Measurements from ENCODE around the gene HSPBP1. TPM values are rescaled to one million over a fixed set of nuclear protein-coding genes. Genes with fewer than 3 reads are reported as not detected.

The HSPBP1 gene
- polyA plus RNA-seq, 3 donors from 2014 or later, result 42.6 to 46.7 (median 46.3) TPM

- Mint-ChIP-seq H3K4me1 (peaks cover 11 to 12% of the 10 kb centered on the region in 2 donors), H3K27me3 (ENCODE audit: low read depth in 3 of 3) (peaks cover 5 to 9% (median 5%) of the 10 kb centered on the region in 3 donors), H3K4me3 (peak overlapping the region in 4 of 5 donors; percentile 87 to 92 (median 90)), H3K27ac (peak overlapping the region in 1 of 6 donors; percentile 92), H3K9me3 (no peaks in the 10 kb centered on the region), H3K36me3 (no peaks in the 10 kb centered on the region)
- no peak for DNase-seq
Measured at GRCh38 chr19:55300886-55301458, 21.1 kb upstream of the HSPBP1 start.

DNA sequence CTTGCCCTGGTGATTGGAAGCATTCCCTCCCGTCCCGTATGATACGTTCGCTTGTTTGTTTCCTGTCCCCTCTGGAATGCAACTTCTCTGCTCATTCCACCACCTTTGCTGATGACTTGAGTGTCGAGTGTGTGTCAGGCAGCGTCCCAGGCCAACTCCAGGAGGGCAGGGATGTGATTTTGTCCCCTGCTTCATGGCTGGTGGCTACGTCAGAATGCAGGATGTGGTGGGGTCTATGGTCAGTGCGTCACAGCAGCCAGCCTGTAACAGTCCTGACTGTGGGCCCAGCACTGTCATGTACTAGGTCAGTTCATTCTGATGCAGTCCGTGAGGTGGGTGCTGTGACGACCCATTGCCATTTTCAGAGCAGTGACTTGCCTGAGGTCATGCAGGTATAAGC lies 20.1 kb upstream of the HSPBP1 start:
- H3K4me1 Mint-ChIP-seq, result peaks cover 11 to 12% of the 10 kb centered on the region in 2 donors
- DNase-seq, result no peak
- H3K27ac Mint-ChIP-seq, result no peak overlapping the region
- no peaks in the 10 kb centered on the region for H3K36me3 Mint-ChIP-seq
- H3K9me3 Mint-ChIP-seq, result no peaks in the 10 kb centered on the region
- H3K27me3 Mint-ChIP-seq (ENCODE audit: low read depth in 3 of 3), result peaks cover 3 to 9% (median 5%) of the 10 kb centered on the region in 3 donors
- H3K4me3 Mint-ChIP-seq, result no peak overlapping the region

- Mint-ChIP-seq H3K4me3 (no peak overlapping the region), H3K9me3 (no peaks in the 10 kb centered on the region), H3K27ac (no peak overlapping the region), H3K4me1 (peaks cover 10 to 11% of the 10 kb centered on the region in 2 donors), H3K27me3 (ENCODE audit: low read depth in 3 of 3) (peaks cover 3 to 10% (median 5%) of the 10 kb centered on the region in 3 donors), H3K36me3 (no peaks in the 10 kb centered on the region)
- DNase-seq, result no peak
Measured at GRCh38 chr19:55297267-55297666, 17.4 kb upstream of the HSPBP1 start.

DNA sequence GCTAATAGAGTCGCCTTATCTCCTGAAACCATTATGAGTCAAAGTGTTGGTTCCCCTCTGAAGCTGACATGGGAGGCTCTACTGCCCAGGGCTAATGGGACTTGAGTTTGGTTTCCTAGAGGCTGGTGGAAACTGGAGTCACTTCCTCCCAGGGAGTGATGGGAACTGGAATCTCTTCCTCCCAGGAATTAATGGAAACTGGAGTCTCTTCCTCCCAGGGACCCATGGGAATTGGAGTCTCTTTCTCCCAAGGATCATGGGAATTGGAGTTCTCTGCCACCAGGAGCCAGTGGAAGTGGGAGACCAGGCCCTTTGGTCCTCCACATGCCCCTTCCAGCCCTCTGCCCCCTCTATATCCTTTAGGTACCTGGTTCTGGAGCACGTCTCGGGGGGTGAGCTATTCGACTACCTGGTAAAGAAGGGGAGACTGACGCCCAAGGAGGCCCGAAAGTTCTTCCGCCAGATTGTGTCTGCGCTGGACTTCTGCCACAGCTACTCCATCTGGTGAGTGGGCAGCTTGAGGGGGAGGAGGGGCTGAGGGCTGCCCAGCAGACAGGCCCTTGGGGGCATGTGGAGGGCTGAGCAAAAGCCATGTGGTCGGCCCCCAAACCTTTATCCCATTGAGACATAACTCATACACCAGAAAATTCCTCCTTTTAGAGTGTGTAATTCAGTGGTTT lies 9.3 kb upstream of the HSPBP1 start:
- peaks cover 0 to 3% (median 3%) of the 10 kb centered on the region in 3 donors for H3K27me3 Mint-ChIP-seq (ENCODE audit: low read depth in 3 of 3)
- H3K4me3 Mint-ChIP-seq, result no peak overlapping the region
- no peaks in the 10 kb centered on the region for H3K36me3 Mint-ChIP-seq
- peaks cover 9 to 11% of the 10 kb centered on the region in 2 donors for H3K4me1 Mint-ChIP-seq
- H3K27ac Mint-ChIP-seq, result no peak overlapping the region
- H3K9me3 Mint-ChIP-seq, result no peaks in the 10 kb centered on the region
- DNase-seq, result no peak

- no peak for DNase-seq
- Mint-ChIP-seq H3K27me3 (ENCODE audit: low read depth in 3 of 3) (peaks cover 5 to 8% (median 7%) of the 10 kb centered on the region in 3 donors), H3K36me3 (no peaks in the 10 kb centered on the region), H3K4me3 (no peak overlapping the region), H3K9me3 (no peaks in the 10 kb centered on the region), H3K4me1 (peaks cover 9 to 20% of the 10 kb centered on the region in 2 donors), H3K27ac (no peak overlapping the region)
Measured at GRCh38 chr19:55287361-55288079, 7.6 kb upstream of the HSPBP1 start.

GRCh38 chr19:55285229-55285890 lies 5.5 kb upstream of the HSPBP1 start:
- no peaks in the 10 kb centered on the region for H3K9me3 Mint-ChIP-seq
- DNase-seq, result no peak
- no peaks in the 10 kb centered on the region for H3K36me3 Mint-ChIP-seq
- peaks cover 7 to 12% (median 12%) of the 10 kb centered on the region in 3 donors for H3K27me3 Mint-ChIP-seq (ENCODE audit: low read depth in 3 of 3)
- peak overlapping the region in 2 of 5 donors; percentile 27 to 35 for H3K4me3 Mint-ChIP-seq
- peaks cover 13 to 28% of the 10 kb centered on the region in 2 donors for H3K4me1 Mint-ChIP-seq
- peak overlapping the region in 1 of 6 donors; percentile 22 for H3K27ac Mint-ChIP-seq

DNA sequence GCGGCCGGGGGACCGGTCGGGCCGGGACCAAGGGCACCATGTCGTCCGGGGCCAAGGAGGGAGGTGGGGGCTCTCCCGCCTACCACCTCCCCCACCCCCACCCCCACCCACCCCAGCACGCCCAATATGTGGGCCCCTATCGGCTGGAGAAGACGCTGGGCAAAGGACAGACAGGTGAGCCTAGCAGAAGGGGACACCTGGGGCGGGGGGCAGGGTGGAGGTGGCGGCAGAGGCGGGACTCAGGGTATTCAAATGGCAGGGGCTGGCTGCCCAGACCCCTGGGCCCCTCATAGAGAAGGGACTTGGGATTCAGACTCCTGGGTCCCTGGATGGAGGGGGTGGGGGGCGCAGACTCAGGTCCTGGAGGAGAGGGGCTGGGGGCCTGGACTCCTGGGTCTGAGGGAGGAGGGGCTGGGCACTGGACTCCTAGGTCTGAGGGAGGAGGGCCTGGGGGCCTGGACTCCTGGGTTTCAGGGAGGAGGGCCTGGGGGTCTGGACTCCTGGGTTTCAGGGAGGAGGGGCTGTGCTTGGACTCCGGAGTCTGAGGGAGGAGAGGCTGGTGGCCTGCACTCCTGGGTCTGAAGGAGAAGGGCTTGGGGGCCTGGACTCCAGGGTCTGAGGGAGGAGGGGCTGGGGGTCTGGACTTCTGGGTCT lies 4.6 kb upstream of the HSPBP1 start:
- Mint-ChIP-seq H3K4me3 (peak overlapping the region in 2 of 5 donors; percentile 27 to 35), H3K9me3 (no peaks in the 10 kb centered on the region), H3K27ac (peak overlapping the region in 1 of 6 donors; percentile 22)

DNA sequence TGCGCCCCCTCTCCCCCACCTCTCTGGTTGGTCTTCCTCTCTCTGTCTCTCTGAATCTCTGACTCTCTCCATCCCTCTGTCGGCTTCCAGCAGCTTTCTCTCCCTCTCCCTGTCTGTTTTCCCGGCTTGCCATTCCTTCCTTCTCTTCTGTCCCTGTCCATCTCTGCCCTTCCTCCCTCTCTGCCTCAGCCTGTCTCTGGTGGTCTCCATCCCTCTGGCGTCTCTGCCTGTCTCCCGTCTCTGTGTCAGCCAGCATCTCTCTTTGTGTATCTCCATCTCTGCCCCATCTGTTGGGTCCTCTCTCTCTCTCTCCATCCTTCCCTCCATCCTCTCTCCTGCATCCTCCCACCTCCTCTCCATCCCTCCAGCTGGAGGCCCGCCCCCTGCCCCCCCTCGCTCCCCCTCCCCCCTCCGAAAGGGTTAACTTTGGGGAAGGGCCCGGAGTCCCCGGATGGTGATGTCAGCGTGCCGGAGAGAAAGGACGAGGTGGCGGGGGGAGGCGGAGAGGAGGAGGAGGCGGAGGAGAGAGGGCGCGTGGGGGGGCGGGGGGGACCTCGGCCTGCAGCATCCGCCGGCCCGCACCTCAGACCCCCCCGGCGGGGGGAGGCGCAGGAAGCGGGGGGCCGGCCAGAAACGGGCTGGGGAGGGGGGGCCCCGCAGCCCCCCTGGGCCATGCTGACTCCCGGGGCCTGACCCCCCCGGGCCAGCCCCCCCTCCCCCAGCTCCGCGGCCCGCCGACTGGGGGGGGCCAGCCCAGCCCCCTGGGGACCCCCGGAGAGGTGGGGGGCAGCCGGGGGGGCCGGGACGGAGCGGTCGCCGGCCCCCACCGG lies 3.9 kb upstream of the HSPBP1 start, which contains the start of gene BRSK1:
Gene BRSK1, plus strand, starts transcription at position 450 of the 830 bp plus-strand sequence. CDS start 446 bp downstream, outside the sequence.
- Mint-ChIP-seq H3K36me3 (no peaks in the 10 kb centered on the region), H3K4me1 (peaks cover 23 to 39% of the 10 kb centered on the region in 2 donors), H3K4me3 (peak within 1 kb of the TSS; percentile 16 to 69 (median 55)), H3K9me3 (no peaks in the 10 kb centered on the region), H3K27me3 (ENCODE audit: low read depth in 3 of 3) (peaks cover 10 to 19% (median 16%) of the 10 kb centered on the region in 3 donors), H3K27ac (peak within 1 kb of the TSS in 5 of 6 donors; percentile 13 to 70 (median 30))
- peak; percentile 23 to 41 (median 24) for DNase-seq

More for the DNA sequence above, 4.6 kb upstream of the HSPBP1 start:
- Mint-ChIP-seq H3K36me3 (no peaks in the 10 kb centered on the region), H3K27me3 (ENCODE audit: low read depth in 3 of 3) (peaks cover 10 to 17% (median 16%) of the 10 kb centered on the region in 3 donors), H3K4me1 (peaks cover 21 to 35% of the 10 kb centered on the region in 2 donors)
- DNase-seq, result no peak

- DNase-seq, result no peak
- H3K27ac Mint-ChIP-seq, result peak overlapping the region; percentile 94 to 99 (median 97)
- H3K9me3 Mint-ChIP-seq, result no peaks in the 10 kb centered on the region
- H3K4me1 Mint-ChIP-seq, result peaks cover 44 to 63% of the 10 kb centered on the region in 2 donors
- H3K27me3 Mint-ChIP-seq (ENCODE audit: low read depth in 3 of 3), result peaks cover 7 to 20% (median 16%) of the 10 kb centered on the region in 3 donors
- peak overlapping the region; percentile 90 to 99 (median 93) for H3K4me3 Mint-ChIP-seq
- peaks cover 0 to 11% (median 3%) of the 10 kb centered on the region in 3 donors for H3K36me3 Mint-ChIP-seq
Measured at GRCh38 chr19:55279340-55279739, 570 bp downstream of the HSPBP1 start.

DNA sequence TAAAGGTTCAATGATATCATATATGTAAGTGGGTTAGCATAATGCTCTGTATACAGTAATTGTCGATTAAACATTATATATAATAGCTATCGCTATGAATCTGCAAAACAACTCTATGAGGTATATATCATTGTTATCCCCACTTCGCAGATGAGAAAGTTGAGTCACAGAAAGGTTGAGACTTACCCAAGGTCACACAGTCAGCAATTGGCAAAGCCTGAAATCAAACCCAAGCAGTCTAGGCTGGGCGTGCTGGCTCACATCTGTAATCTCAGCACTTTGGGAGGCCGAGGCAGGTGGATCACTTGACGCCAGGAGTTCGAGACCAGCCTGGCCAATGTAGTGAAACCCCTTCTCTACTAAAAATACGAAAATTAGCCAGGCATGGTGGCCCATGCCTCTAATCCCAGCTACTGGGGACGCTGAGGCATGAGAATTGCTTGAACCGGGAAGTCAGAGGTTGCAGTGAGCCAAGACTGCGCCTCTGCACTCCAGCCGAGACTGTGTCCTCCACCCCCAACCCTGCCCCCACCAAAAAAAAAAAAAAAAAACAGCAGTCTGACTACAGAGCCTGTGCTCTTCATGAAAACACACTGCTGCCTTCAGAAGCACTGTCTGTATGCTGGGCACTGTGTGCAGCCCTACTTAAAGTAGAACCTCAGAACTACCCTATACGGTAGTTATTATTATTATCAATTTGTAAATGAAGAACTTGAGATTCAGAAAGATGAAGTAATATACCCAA lies 1.3 kb downstream of the HSPBP1 start:
- H3K4me3 Mint-ChIP-seq, result peak overlapping the region; percentile 60 to 90 (median 72)
- H3K9me3 Mint-ChIP-seq, result no peaks in the 10 kb centered on the region
- peaks cover 0 to 11% (median 6%) of the 10 kb centered on the region in 3 donors for H3K36me3 Mint-ChIP-seq
- H3K27ac Mint-ChIP-seq, result peak overlapping the region; percentile 93 to 99 (median 96)
- DNase-seq, result no peak
- peaks cover 7 to 18% (median 16%) of the 10 kb centered on the region in 3 donors for H3K27me3 Mint-ChIP-seq (ENCODE audit: low read depth in 3 of 3)
- H3K4me1 Mint-ChIP-seq, result peaks cover 44 to 62% of the 10 kb centered on the region in 2 donors

DNA sequence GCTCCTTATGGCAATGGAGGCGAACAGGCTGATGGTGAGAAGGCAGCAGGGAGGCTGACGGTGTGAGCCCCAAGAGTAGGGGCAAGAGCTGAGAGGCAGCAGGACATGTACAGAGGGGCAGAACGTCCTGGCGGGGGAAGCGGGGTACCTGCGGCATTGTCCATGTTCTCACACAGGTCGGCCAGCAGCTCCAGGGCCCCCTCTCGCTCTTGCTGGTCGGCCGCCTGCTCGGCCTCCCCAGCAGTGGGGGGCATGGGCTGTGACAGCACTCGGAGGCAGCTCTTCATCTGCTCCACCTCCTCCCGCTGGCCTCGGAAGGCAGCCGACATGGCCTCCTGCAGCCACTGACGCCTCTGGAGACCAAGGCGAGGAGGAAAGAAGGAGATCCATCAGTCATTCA lies 2.4 kb downstream of the HSPBP1 start:
- Mint-ChIP-seq H3K4me3 (peak overlapping the region in 4 of 5 donors; percentile 67 to 92 (median 71)), H3K9me3 (no peaks in the 10 kb centered on the region), H3K27me3 (ENCODE audit: low read depth in 3 of 3) (peaks cover 2 to 15% (median 10%) of the 10 kb centered on the region in 3 donors), H3K36me3 (peaks cover 0 to 11% (median 6%) of the 10 kb centered on the region in 3 donors), H3K4me1 (peaks cover 44 to 54% of the 10 kb centered on the region in 2 donors), H3K27ac (peak overlapping the region; percentile 92 to 99 (median 96))
- DNase-seq, result no peak
